ENCODE data around the gene ROCK2. TPM values are rescaled to one million over a fixed set of nuclear protein-coding genes. Genes with fewer than 3 reads are reported as not detected.

The ROCK2 gene
- total RNA-seq, 3 donors from 2014 or later (not counting 1 experiment from before 2014, with no cell fraction given): 19.9 to 28.2 (median 21.9) TPM

GRCh38 chr2:11243512-11243911, 100.9 kb downstream of the ROCK2 start:
- Mint-ChIP-seq H3K27me3 (ENCODE audit: low read depth in 2 of 2) (no peaks in the 10 kb centered on the region), H3K4me3 (no peak overlapping the region)
- WGBS (ENCODE audit: insufficient coverage): 100% methylated on average over 1 of the region's 1 CpG

GRCh38 chr2:11242542-11243174, 101.8 kb downstream of the ROCK2 start:
- intact Hi-C loops (cut with micrococcal nuclease): no loop called here
- DNase-seq (no peak), ATAC-seq (no peak)
- Histone ChIP-seq H3K27me3 (ENCODE audit: control insufficient read depth, insufficient read depth, low read length) (no peaks in the 10 kb centered on the region), H3K4me3 (ENCODE audit: low read length) (no peak overlapping the region), H3K36me3 (ENCODE audit: control insufficient read depth, insufficient read depth, low read length) (peaks cover 4% of the 10 kb centered on the region), H3K9me3 (ENCODE audit: control insufficient read depth, insufficient read depth, low read length) (no peaks in the 10 kb centered on the region), H3K4me1 (ENCODE audit: control insufficient read depth, insufficient read depth, low read length) (no peaks in the 10 kb centered on the region), H3K27ac (ENCODE audit: low read length) (no peak overlapping the region)
- Mint-ChIP-seq H3K36me3 (no peaks in the 10 kb centered on the region), H3K4me3 (no peak overlapping the region), H3K4me1 (peaks cover 23 to 25% of the 10 kb centered on the region in 2 donors), H3K27ac (no peak overlapping the region), H3K9me3 (no peaks in the 10 kb centered on the region), H3K27me3 (ENCODE audit: low read depth in 2 of 2) (no peaks in the 10 kb centered on the region)
- no peak for TF ChIP-seq CTCF (IDR thresholded peaks at IDR 0.05)
- 100% methylated on average over 2 of the region's 2 CpGs for WGBS (ENCODE audit: insufficient coverage)

More at GRCh38 chr2:11243512-11243911, 100.9 kb downstream of the ROCK2 start:
- no peaks in the 10 kb centered on the region for H3K4me1 ChIP-seq (ENCODE audit: control insufficient read depth, insufficient read depth, low read length)
- Mint-ChIP-seq H3K36me3 (no peaks in the 10 kb centered on the region), H3K4me1 (peaks cover 17 to 23% of the 10 kb centered on the region in 2 donors), H3K27ac (no peak overlapping the region), H3K9me3 (no peaks in the 10 kb centered on the region)
- H3K27ac ChIP-seq (ENCODE audit: low read length): no peak overlapping the region
- H3K4me3 ChIP-seq (ENCODE audit: low read length): no peak overlapping the region
- no peak for ATAC-seq
- H3K36me3 ChIP-seq (ENCODE audit: control insufficient read depth, insufficient read depth, low read length): peaks cover 4% of the 10 kb centered on the region
- H3K27me3 ChIP-seq (ENCODE audit: control insufficient read depth, insufficient read depth, low read length): no peaks in the 10 kb centered on the region
- DNase-seq: no peak
- no peaks in the 10 kb centered on the region for H3K9me3 ChIP-seq (ENCODE audit: control insufficient read depth, insufficient read depth, low read length)
- intact Hi-C loops (cut with micrococcal nuclease): no loop called here
- no peak for TF ChIP-seq CTCF (IDR thresholded peaks at IDR 0.05)

- H3K4me1 ChIP-seq (ENCODE audit: control insufficient read depth, insufficient read depth, low read length): no peaks in the 10 kb centered on the region
- no peaks in the 10 kb centered on the region for H3K27me3 Mint-ChIP-seq (ENCODE audit: low read depth in 2 of 2)
Observed at GRCh38 chr2:11241412-11242203, 102.8 kb downstream of the ROCK2 start.

More at GRCh38 chr2:11241412-11242203, 102.8 kb downstream of the ROCK2 start:
- 100% methylated on average over 2 of the region's 3 CpGs for WGBS (ENCODE audit: insufficient coverage)
- DNase-seq (no peak), ATAC-seq (no peak)
- Histone ChIP-seq H3K4me3 (ENCODE audit: low read length) (no peak overlapping the region), H3K9me3 (ENCODE audit: control insufficient read depth, insufficient read depth, low read length) (no peaks in the 10 kb centered on the region), H3K27ac (ENCODE audit: low read length) (no peak overlapping the region), H3K36me3 (ENCODE audit: control insufficient read depth, insufficient read depth, low read length) (no peaks in the 10 kb centered on the region), H3K27me3 (ENCODE audit: control insufficient read depth, insufficient read depth, low read length) (no peaks in the 10 kb centered on the region)
- TF ChIP-seq CTCF (IDR thresholded peaks at IDR 0.05): no peak
- Mint-ChIP-seq H3K27ac (no peak overlapping the region), H3K9me3 (no peaks in the 10 kb centered on the region), H3K4me1 (peaks cover 25 to 31% of the 10 kb centered on the region in 2 donors), H3K4me3 (no peak overlapping the region), H3K36me3 (no peaks in the 10 kb centered on the region)
- intact Hi-C loops (cut with micrococcal nuclease): no loop called here
